Measurements from ENCODE around the gene DET1. TPM values are rescaled to one million over a fixed set of nuclear protein-coding genes. Genes with fewer than 3 reads are reported as not detected.

DET1 gene
- total and polyA plus RNA-seq, 2 of the 13 experiments (the other 11 are each of a cell fraction or from before 2014, with no cell fraction given): 2.2 to 4.2 TPM

GRCh38 chr15:88546248-88547129 is at the start of gene DET1 (continued):
- TF ChIP-seq MEIS2 (CRISPR knock-in tag; IDR thresholded peaks at IDR 0.05) (no peak), HDAC2 (CRISPR knock-in tag; IDR thresholded peaks at IDR 0.05) (peak; percentile 65; the same call in 1 of the 2 replicates), ZMAT3 (CRISPR knock-in tag; conservative IDR thresholded peaks at IDR 0.05) (0 out of 2 replicates have a peak, but pooled peaks have one; percentile 73), NFIB (CRISPR knock-in tag; IDR thresholded peaks at IDR 0.05; ENCODE audit: borderline replicate concordance) (no peak), MBNL3 (CRISPR knock-in tag; conservative IDR thresholded peaks at IDR 0.05) (no peak), NFKBIZ (CRISPR knock-in tag; IDR thresholded peaks at IDR 0.05) (no peak), ISX (CRISPR knock-in tag; conservative IDR thresholded peaks at IDR 0.05) (no peak), GATA4 (IDR thresholded peaks at IDR 0.05; ENCODE audit: borderline replicate concordance, low read depth) (no peak), IRX3 (CRISPR knock-in tag; IDR thresholded peaks at IDR 0.05; ENCODE audit: borderline replicate concordance, low read depth) (no peak), RELA (CRISPR knock-in tag; IDR thresholded peaks at IDR 0.05) (no peak; the same call in 1 of the 2 replicates), SCMH1 (CRISPR knock-in tag; IDR thresholded peaks at IDR 0.05; ENCODE audit: borderline replicate concordance) (no peak), ZNF749 (CRISPR knock-in tag; IDR thresholded peaks at IDR 0.05; ENCODE audit: borderline replicate concordance) (no peak), ZNF331 (CRISPR knock-in tag; IDR thresholded peaks at IDR 0.05) (peak; percentile 64; the same call in 1 of the 2 replicates), ZBTB25 (CRISPR knock-in tag; IDR thresholded peaks at IDR 0.05) (peak; percentile 65; the same call in 1 of the 2 replicates), NFE2L1 (CRISPR knock-in tag; IDR thresholded peaks at IDR 0.05; ENCODE audit: borderline replicate concordance) (no peak), ZNF142 (CRISPR knock-in tag; IDR thresholded peaks at IDR 0.05) (no peak), ZBTB42 (CRISPR knock-in tag; IDR thresholded peaks at IDR 0.05) (no peak), SP5 (CRISPR knock-in tag; IDR thresholded peaks at IDR 0.05; ENCODE audit: borderline replicate concordance, low read depth) (peak; percentile 41; the same call in 1 of the 2 replicates), HNF1B (CRISPR knock-in tag; IDR thresholded peaks at IDR 0.05) (no peak), ZNF562 (CRISPR knock-in tag; IDR thresholded peaks at IDR 0.05; ENCODE audit: borderline replicate concordance) (no peak), STAT5B (CRISPR knock-in tag; IDR thresholded peaks at IDR 0.05) (no peak), ZNF83 (CRISPR knock-in tag; IDR thresholded peaks at IDR 0.05; ENCODE audit: borderline replicate concordance) (no peak)
